Activated CD4-positive, CD25-positive, alpha-beta regulatory T cell treated with anti-CD3 and anti-CD28 coated beads, Interleukin-2, amount 50 U/mL, for 72 hours (primary cell): Measurements from ENCODE around the gene AFF3.

ENCODE experiments used
- DNase-seq: peaks from one replicate; pipeline ENCODE4 v3.0.0; 2021

AFF3 gene

GRCh38 chr2:99877963-99878362, 264.4 kb downstream of the AFF3 start:
- DNase-seq = no peak

- DNase-seq = no peak
Observed at GRCh38 chr2:99876956-99877355, 265.4 kb downstream of the AFF3 start.

GRCh38 chr2:99875627-99876201, 266.7 kb downstream of the AFF3 start:
- DNase-seq = no peak

- DNase-seq = no peak
Observed at GRCh38 chr2:99868260-99868659, 274.1 kb downstream of the AFF3 start.

GRCh38 chr2:99867770-99868169, 274.6 kb downstream of the AFF3 start:
- DNase-seq = no peak

- DNase-seq = no peak
Observed at GRCh38 chr2:99865818-99866676, 276.3 kb downstream of the AFF3 start.

- no peak for DNase-seq
Observed at GRCh38 chr2:99864561-99865553, 277.5 kb downstream of the AFF3 start.

GRCh38 chr2:99863903-99864270, 278.5 kb downstream of the AFF3 start:
- DNase-seq = no peak

GRCh38 chr2:99863236-99863902, 279.0 kb downstream of the AFF3 start:
- DNase-seq = no peak

- no peak for DNase-seq
Observed at GRCh38 chr2:99862566-99862965, 279.8 kb downstream of the AFF3 start.

GRCh38 chr2:99861376-99861760, 281.0 kb downstream of the AFF3 start:
- no peak for DNase-seq

GRCh38 chr2:99860720-99861375, 281.5 kb downstream of the AFF3 start:
- DNase-seq = no peak

- DNase-seq = no peak
Observed at GRCh38 chr2:99858951-99859596, 283.3 kb downstream of the AFF3 start.

- DNase-seq = no peak
Observed at GRCh38 chr2:99857867-99858444, 284.4 kb downstream of the AFF3 start.

- DNase-seq = no peak
Observed at GRCh38 chr2:99857372-99857771, 285.0 kb downstream of the AFF3 start.

GRCh38 chr2:99856119-99856518, 286.3 kb downstream of the AFF3 start:
- no peak for DNase-seq

- DNase-seq = no peak
Observed at GRCh38 chr2:99854236-99854852, 288.0 kb downstream of the AFF3 start.

- DNase-seq = no peak
Observed at GRCh38 chr2:99852956-99853355, 289.4 kb downstream of the AFF3 start.

GRCh38 chr2:99852376-99852934, 289.9 kb downstream of the AFF3 start:
- no peak for DNase-seq

- DNase-seq = no peak
Observed at GRCh38 chr2:99851811-99852210, 290.6 kb downstream of the AFF3 start.

GRCh38 chr2:99851089-99851488, 291.3 kb downstream of the AFF3 start:
- DNase-seq = no peak
